Measurements from ENCODE around the gene CRACR2B. TPM values are rescaled to one million over a fixed set of nuclear protein-coding genes. Genes with fewer than 3 reads are reported as not detected.

CRACR2B gene
- total RNA-seq, 4 donors from 2014 or later, result 7.1 to 19.7 (median 16.8) TPM

DNA sequence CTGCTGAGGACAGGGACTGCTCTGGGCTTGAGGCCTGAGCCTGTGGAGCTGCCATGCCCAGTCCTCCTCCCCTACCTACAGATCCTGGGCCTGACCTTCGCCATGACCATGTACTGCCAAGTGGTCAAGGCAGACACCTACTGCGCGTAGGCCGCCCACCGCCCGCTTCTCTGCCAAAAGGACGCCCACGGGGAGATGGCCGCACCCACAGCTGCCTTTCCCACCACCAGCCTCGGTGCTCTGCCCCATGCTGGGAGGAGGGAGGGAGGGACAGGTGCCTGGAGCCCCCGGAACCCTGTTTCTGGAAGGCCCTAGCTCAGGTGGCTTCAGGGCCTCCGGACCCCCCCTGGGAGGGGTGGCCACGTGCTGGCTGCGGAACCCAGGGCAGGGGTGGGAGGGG is 38.8 kb downstream of the CRACR2B start:
- WGBS, 2 donors, result 79 to 86% methylated on average over 9 to 10 of the region's 14 CpGs
- Histone ChIP-seq H3K4me1 (peaks cover 0 to 20% (median 3%) of the 10 kb centered on the region in 4 donors), H3K27ac (no peak overlapping the region), H3K27me3 (no peaks in the 10 kb centered on the region), H3K9me3 (no peaks in the 10 kb centered on the region), H3K4me3 (no peak overlapping the region), H3K36me3 (peaks cover 0 to 83% (median 0%) of the 10 kb centered on the region in 3 donors)
- TF ChIP-seq POLR2A (IDR thresholded peaks at IDR 0.05) (no peak), EP300 (IDR thresholded peaks at IDR 0.05) (no peak)
- TF ChIP-seq, protein P1, sequence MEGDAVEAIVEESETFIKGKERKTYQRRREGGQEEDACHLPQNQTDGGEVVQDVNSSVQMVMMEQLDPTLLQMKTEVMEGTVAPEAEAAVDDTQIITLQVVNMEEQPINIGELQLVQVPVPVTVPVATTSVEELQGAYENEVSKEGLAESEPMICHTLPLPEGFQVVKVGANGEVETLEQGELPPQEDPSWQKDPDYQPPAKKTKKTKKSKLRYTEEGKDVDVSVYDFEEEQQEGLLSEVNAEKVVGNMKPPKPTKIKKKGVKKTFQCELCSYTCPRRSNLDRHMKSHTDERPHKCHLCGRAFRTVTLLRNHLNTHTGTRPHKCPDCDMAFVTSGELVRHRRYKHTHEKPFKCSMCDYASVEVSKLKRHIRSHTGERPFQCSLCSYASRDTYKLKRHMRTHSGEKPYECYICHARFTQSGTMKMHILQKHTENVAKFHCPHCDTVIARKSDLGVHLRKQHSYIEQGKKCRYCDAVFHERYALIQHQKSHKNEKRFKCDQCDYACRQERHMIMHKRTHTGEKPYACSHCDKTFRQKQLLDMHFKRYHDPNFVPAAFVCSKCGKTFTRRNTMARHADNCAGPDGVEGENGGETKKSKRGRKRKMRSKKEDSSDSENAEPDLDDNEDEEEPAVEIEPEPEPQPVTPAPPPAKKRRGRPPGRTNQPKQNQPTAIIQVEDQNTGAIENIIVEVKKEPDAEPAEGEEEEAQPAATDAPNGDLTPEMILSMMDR (IDR thresholded peaks at IDR 0.05), result no peak
- DNase-seq (ENCODE audit: low spot score in 2 of 2), result no peak

DNA sequence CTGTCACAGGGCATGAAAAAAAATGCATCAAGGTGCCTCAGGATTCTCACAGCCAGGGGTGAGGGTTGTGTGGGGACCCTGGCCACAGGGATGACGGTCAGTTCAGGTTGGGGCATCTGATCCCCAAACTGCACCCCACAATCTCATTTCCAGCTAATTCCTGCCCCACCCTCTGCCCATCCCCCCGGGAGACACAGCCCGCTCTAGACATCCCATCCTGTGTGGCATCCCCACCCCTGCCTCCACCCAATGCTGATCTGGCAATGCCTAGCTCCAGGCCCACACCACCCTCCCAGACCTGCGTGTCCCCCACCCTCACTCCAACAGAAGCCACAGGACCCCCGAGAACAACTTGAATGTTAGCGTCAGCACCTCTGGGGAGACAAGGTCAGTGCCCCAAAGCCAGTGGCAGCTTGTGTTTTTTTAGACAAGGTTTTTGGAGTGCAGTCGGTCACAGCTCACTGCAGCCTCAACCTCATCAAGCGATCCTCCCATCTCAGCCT is 40.2 kb downstream of the CRACR2B start:
- Histone ChIP-seq H3K4me3 (no peak overlapping the region), H3K27me3 (no peaks in the 10 kb centered on the region), H3K36me3 (peaks cover 0 to 77% (median 0%) of the 10 kb centered on the region in 3 donors), H3K9me3 (no peaks in the 10 kb centered on the region), H3K27ac (no peak overlapping the region), H3K4me1 (peaks cover 0 to 6% (median 0%) of the 10 kb centered on the region in 4 donors)
- DNase-seq (ENCODE audit: low spot score in 2 of 2), result no peak
- TF ChIP-seq POLR2A (IDR thresholded peaks at IDR 0.05), result no peak
- WGBS, 2 donors, result 80 to 82% methylated on average over 8 of the region's 8 CpGs

DNA sequence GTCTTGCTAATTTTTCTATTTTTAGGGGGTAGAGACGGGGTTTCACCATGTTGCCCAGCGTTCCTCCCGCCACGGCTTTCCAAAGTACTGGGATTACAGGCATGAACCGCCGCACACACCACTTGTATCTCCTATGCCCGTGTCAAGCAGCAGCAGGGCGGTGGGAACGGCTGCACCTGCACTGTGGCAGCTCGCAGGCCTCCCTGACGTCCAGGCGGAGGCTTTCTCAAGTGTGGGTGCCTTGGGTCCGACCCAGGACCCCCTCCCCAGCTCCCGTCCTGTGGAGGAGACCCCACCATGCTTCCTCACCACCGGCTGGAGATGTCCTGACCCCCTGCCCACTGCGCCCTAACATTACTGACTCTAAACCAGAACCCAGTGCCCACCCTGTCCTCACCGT is 40.7 kb downstream of the CRACR2B start:
- 83 to 90% methylated on average over 12 to 17 of the region's 17 CpGs for WGBS, 2 donors
- no peaks in the 10 kb centered on the region for H3K9me3 ChIP-seq
- peaks cover 0 to 2% (median 0%) of the 10 kb centered on the region in 4 donors for H3K4me1 ChIP-seq
- peaks cover 0 to 72% (median 0%) of the 10 kb centered on the region in 3 donors for H3K36me3 ChIP-seq
- TF ChIP-seq POLR2A (IDR thresholded peaks at IDR 0.05), result no peak
- TF ChIP-seq EP300 (IDR thresholded peaks at IDR 0.05), result no peak
- TF ChIP-seq, protein P1 (IDR thresholded peaks at IDR 0.05), result no peak
- DNase-seq (ENCODE audit: low spot score in 2 of 2), result no peak
- no peaks in the 10 kb centered on the region for H3K27me3 ChIP-seq
- H3K27ac ChIP-seq, result no peak overlapping the region
- H3K4me3 ChIP-seq, result no peak overlapping the region

DNA sequence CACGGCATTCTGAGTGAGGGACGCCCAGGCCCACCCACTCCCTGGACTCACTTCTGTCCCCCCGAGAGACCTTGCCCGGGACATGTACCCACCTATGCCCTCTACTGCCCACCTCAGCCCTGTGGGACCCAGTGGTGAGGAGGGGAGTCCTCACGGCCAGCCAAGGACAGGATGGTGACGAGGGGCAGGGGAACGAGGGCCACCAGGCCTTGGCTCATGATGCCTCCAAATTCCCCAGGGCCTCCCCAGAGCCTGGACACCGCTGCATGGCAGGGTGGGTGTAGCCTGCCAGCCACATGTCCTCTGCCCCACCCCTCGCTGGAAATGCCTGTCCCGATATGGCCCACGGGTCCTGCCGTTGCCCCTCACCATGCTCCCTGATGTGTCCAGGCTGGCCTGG is 41.1 kb downstream of the CRACR2B start:
- DNase-seq (ENCODE audit: low spot score in 2 of 2), result no peak
- WGBS, 2 donors, result 82 to 89% methylated on average over 7 to 8 of the region's 12 CpGs
- TF ChIP-seq, protein P1 (IDR thresholded peaks at IDR 0.05), result no peak
- no peak for TF ChIP-seq POLR2A (IDR thresholded peaks at IDR 0.05)
- no peak for TF ChIP-seq EP300 (IDR thresholded peaks at IDR 0.05)
- Histone ChIP-seq H3K27me3 (no peaks in the 10 kb centered on the region), H3K4me3 (no peak overlapping the region), H3K9me3 (no peaks in the 10 kb centered on the region), H3K36me3 (peaks cover 0 to 68% (median 0%) of the 10 kb centered on the region in 3 donors), H3K4me1 (no peaks in the 10 kb centered on the region), H3K27ac (no peak overlapping the region)

DNA sequence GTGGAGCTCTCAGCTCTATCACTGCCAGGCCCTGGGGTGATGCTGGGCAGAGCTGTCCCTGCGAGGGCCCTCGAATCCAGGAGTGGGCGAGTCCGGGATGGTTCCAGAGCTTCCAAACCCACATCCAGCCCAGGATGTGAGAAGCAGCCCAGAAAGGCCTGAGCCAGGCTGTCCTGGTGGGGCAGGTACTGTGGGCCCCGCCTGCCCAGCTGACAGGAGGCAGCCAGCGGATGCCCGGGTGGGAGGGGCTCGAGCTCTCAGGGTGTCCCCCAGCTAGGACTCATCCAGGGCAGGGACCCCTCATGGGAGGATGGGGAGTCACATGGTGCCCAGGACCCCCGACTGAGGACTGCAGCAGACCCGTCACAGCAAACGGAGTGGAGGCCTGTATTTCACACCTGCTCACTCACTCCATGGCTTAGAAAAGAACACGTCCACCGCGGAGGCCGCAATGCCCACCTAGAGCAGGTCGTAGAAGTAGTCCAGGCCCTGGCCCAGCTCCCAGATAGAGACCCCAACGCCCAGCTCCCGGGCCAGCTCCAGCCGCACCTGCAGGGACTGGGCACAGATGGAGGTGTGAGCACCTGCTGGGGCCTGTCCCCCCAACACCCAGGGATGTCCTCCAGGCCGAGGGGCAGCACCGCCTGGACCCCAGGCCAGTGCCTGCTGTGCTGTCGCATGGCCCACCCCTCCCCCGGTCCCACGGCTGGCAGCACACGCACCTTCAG is 41.8 kb downstream of the CRACR2B start:
- 85 to 87% methylated on average over 9 to 16 of the region's 25 CpGs for WGBS, 2 donors
- Histone ChIP-seq H3K4me1 (no peaks in the 10 kb centered on the region), H3K36me3 (peaks cover 0 to 65% (median 0%) of the 10 kb centered on the region in 3 donors), H3K4me3 (no peak overlapping the region), H3K27ac (no peak overlapping the region), H3K27me3 (no peaks in the 10 kb centered on the region), H3K9me3 (no peaks in the 10 kb centered on the region)
- no peak for DNase-seq (ENCODE audit: low spot score in 2 of 2)
- no peak for TF ChIP-seq EP300 (IDR thresholded peaks at IDR 0.05)
- TF ChIP-seq POLR2A (IDR thresholded peaks at IDR 0.05), result no peak
- TF ChIP-seq, protein P1 (IDR thresholded peaks at IDR 0.05), result no peak
